Measurements from ENCODE around the gene SPOCK3.

Gene SPOCK3

DNA sequence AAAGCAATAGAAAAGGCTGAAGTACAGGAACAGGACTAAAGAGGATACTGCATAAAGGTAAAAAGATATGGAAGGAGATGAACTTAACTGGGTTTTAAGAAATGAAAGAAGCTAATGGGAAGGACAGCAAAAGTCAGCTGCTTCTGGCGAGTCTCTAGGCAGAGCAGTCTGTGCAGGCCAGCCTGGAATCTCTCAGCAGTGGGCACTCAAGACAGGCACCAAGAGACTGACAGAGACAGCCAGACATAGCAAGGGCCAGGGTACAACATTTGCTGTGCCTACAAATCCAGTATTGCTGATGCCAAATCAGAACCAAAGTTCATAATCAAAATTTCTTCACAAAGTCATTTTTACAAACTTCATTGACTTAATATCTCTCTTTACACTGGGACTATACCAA is 62.4 kb downstream of the SPOCK3 start:
- DNase-seq, result no peak

DNA sequence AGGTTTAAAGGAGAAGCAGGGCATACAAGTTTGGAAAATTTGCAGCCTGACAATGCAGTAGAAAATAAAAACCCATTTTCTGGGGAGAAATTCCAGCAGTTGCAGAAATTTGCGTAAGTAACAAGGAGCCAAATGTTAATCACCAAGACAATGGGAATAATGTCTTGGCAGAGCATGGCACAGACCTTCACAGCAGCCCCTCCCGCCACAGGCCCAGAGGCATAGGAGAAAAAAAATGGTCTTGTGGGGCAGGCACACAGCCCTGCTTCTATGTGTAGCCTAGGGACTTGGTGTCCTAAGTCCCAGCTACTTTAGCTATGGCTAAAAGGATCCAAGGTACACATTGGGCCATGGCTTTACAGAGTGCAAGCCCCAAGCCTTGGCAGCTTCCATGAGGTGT is 65.7 kb downstream of the SPOCK3 start:
- DNase-seq, result no peak

DNA sequence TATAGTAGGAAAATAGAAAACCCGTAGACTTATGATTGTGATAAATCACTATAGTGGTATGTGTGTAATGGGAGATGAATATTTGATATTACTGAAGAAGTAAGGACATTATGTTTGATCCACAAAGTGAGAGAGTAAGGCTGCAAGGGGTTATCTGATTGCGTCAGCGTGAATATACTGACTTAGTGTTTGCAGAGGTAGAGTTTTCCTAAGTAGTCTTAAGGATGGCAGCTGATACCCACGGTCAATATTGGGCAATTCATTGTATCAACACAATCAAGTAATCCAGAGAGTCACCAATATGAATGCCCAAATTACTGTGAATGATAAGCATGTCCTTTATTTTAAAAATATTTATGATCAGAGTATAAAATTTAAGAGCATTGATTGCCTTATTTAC is 83.7 kb downstream of the SPOCK3 start:
- no peak for DNase-seq

DNA sequence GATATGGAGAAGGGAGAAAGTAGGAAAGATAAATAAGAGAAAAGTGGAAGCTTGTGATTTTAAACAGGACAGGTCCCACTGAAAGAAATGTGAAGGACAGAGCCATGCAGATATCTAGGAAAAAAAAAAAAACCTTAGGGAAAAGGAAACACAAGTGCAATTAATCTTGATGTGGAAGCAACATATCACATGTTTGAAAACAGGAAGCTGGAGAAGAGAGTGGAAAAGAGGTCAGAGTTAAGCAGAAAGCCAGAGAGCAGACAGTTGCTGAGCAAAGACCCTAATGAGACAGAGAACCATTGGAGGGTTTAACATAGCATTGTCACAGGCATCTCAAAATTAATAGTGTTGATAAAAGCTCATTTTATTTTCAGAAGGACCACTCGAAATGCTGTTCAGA is 89.7 kb downstream of the SPOCK3 start:
- DNase-seq, result no peak

DNA sequence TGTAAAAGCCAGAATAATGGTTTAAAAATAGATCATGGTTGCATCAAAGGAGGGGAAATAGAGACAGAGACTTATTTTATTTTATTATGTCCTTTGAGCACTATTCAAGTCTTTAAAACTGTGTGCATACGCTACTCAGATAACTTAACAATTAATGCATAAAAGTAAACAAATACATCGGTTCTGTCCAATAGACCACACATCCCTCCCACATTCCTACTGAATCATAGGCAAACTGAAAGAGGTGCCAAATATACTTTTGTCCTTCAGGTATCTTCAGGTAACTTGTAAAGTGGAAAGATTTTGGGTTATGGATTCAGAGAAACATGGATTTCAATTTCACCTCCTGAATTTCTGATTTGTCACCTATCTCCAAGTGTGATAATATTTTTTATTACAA is 91.3 kb downstream of the SPOCK3 start:
- no peak for DNase-seq

DNA sequence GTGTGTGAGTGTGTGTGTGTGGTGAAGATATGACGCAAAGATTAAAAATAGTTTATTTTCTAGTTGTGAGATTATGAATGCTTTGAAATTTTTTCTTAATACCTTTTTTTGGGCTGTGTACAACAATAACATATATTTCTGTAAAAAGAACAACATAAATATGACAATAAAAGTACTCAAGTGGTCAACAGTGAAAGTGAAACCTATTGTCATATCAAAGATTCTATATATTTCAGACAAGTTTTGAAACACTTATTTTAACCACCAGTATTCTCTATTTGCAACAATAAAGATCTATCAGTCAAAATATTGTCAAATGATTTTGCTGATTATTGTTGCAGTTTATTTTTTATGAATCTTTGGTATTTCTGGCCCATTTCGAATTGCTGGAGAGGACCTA is 98.0 kb downstream of the SPOCK3 start:
- no peak for DNase-seq

DNA sequence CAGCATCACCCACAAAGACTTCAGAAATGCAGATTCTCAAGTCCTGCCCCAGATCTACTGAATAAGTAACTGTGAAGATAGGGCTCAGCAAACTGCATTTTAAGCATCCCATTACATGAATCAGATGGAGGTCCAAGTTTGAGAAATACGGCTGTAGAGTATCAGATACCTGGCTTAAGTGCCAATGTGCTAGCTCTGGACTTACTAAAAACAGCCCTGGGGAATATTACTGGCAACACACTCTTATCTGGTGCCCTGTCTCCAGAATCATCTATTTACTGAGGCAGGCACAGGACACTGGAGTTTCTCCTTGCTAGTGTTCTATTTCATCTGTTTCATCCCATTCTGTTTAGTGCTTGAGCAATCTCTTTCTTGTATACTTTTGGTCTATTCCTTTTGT is 105.1 kb downstream of the SPOCK3 start:
- no peak for DNase-seq

DNA sequence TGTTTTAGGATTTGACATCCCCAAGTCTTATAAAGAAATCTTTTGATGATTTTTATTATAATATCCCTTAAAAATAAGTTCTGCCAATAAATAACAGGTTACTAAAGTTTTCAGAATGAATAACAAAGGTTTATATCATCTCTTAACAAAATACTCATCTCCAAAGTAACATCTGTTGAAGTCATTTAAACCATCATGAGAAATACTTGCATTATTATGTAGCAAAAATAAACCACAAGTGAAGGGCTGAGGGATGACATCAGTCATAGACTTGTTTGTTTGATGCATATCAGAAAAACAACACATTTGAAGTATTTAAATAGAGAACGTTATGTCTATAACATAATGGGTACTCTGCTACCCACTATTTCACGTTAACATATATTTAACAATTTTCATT is 114.9 kb downstream of the SPOCK3 start:
- DNase-seq, result no peak

DNA sequence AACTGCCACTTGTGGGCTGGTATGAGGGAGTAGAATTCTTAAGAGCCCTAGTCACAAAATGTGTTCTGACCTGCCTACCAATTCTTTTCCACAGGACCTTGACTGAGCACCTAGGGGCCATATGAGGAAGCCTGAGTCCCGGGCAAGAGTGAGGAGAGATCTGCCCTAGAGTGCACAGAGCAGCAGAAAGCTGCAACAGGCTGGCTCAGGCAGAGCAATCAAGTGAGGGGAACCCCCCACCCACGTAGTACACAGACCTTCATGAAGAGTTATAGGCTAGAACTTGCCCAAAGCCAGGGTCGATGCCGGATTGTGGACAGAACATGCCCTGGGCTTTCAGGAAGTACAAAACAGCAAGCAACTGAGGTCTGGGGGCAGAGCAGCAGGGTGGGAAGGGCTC is 117.0 kb downstream of the SPOCK3 start:
- no peak for DNase-seq

DNA sequence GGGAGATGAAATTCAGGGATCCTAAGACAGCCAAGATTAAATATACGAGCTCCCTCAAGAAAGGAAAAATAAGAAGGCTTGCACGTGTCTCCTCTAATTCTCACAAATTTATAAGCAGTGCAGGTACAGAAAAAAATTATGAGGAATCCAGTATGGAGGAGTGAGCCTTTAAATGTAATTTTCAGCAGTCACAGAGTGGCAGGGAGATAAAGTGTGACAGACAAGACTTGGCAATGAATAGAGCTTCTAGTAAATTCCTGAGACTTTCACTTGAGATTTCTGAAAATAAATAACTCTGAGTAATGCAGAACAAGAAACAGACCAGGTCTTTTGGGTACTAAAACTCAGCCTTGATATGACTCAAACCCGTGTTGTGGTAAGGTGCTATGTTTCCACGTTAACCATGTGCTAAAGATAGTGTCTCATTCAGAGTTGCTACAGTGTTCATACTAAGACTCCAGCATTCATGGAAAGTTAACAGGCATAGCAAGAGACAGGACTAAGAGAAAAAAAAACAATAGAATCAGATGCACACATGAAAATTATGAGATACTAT is 119.8 kb downstream of the SPOCK3 start:
- DNase-seq, result no peak

DNA sequence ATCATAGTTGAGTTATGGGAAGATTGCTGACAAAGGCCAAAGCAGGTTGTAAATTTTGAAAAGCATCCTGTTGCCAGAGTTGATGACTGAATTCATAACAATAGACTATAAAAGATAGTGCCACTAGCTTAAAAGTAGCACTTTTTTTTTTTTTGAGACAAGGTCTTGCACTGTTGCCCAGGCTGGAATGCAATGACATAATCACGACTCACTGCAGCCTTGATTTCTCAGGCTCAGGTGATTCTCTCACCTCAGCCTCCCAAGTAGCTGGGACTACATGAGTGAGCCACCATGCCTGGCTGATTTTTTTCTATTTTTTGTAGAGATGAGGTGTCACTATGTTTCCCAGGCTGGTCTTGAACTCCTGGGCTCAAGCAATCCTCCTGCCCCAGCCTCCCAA is 122.7 kb downstream of the SPOCK3 start:
- no peak for DNase-seq

DNA sequence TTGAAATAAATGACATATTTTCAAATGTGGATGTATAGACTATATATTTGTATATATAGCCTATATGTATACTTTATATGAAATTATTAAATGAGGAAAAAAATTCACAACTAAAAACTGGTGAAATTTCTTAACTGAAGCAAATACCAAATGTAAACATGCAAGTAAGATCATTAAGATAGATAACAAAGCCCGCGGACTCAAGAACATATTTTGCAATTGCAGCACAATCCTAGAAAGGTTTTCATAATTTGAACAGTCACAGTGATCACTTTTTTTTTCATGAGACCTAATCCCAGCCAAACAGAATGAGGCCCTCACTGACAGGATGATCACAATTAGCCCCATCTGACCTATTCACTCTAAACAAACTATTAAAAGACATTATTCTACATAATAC is 123.2 kb downstream of the SPOCK3 start:
- DNase-seq, result no peak

DNA sequence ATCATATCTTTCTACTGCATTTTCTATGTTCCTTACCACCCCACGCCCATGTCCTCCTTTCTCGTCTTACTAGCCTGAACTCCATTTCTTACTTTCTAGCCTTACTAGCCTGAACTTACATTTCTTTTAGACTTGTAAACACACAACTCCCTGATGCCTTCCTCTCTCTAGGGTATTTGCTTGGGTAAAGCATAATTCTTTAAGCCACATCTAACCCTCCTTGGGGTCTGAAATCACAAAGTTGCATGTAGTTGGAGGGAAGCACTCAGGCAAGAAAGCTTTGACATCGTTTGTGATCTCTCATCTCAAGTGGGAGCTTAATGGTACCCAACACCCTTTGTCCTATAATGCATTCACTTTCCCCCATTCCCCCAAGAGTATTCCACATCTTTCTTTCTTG is 124.4 kb downstream of the SPOCK3 start:
- DNase-seq, result no peak

DNA sequence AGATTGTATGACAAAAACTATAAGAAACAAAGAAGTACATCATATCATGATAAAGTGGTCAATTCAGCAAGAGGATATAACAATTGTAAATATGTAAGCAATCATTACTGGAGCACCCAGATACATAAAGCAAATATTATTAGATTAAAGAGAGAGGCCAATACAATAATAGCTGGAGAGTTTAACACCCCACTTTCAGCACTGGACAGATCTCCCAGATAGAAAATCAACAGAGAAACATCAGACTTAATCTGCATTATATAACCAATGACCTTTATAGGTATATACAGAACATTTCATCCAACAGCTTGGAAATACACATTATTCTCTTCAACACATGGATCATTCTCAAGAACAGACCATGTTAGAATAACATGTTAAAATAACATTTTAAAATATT is 128.4 kb downstream of the SPOCK3 start:
- no peak for DNase-seq

DNA sequence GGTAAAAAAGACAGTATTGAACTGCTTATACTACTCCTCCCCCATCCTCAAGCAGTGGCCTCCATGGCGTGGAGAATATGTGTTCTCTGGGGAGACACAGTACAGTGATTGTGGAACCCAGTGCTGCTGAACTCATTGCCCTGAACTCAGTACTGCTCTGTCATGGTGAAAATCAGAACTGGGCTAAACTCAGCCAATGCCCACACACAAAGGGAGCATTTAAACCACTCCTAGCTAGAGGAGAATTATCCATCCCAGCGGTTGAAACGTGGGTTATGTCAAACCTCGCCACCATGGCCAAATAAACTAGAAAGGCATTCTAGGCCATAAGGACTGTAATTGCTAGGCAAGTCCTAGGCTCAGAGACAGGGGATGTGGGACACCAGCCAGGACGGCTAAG is 131.8 kb downstream of the SPOCK3 start:
- no peak for DNase-seq

DNA sequence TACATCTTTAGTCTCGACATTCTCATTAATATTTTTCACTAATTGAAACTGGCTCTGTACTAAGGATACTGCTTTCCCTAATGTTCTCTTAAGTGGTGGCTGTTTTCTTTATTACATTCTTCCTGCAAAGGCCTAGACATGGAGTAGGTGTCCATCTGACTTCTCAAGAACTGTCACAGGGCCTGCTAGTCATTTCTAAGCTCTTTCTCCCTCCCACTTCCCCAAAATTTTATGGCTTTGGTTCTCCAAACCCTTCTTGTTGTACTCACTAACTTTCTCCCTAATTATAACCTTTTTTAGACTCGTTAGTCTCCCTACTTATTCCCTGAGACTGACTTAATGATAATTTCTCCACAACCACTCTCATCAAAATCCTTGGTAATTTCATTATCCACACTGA is 133.3 kb downstream of the SPOCK3 start:
- DNase-seq, result no peak

DNA sequence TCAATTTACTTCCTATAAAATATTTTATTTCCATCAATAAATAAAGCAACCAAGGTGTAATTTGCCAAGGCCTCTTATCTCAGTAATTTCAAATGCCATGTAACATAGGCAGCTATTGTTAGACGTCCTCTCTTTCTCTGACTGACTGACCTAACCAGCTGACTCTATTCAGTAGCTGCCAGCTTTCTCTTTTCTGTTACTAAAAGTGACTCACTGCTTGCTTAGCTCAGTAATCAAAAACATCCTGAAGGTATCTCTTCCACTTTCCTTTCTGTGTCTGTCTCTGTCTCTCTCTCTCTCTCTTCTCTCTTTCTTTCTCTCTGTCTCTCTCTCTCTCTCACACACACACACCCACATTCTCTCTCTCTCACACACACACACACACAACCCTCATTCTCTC is 134.2 kb downstream of the SPOCK3 start:
- DNase-seq, result no peak

DNA sequence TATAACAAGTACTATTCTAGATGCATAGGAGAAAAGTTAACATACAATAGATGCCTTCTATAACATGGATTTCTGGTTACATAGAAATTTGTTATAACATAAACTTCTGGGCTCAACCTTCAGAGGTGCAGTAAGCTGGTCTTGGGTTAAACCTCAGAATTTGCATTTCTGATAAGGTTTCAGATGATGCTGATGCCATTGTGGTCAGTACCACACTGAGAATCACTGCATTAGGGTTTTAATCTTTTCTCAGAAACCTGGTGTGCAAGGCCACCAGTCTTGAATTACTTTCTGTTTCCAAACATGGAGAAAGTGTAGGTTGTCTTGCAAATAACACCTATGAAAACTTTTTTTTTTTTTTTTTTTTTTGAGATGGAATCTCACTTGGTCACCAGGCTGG is 146.2 kb downstream of the SPOCK3 start:
- DNase-seq, result no peak

DNA sequence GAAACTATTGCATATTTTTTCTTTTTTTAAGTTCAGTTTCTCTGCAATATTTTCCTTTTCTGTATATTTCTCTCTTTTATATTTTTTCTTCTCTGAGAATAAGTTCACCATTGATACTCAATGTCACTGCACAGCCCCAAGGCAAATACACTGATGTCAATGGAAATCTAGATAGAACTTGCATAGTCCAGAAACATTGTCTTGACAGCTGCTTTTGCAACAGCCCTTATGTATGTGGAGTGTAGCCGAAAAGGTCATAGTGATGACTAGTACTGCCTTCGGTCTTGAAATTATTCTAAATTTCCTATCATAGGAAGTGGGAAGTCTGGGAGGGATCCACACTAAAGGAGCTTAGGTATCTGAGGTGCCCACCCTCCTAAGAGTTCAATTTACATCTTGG is 150.0 kb downstream of the SPOCK3 start:
- DNase-seq, result no peak

DNA sequence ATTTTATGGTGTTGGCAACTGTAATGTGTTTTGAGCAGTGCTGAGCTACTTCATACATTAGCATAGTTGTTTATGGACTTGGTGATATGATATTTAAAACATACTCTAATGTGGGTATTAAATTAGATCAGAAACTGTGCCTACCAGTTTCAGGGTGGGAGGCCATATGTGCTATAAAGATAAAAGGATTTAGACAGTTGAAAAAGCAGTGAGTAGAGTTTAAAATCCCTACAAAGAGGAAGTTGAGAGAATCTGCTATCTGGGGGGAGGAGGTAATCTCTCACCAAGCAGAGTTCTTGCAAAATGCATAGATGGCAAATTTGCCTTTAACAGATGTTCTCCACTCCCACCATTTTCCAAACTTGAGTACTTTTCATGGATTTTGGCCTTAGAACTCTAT is 154.5 kb downstream of the SPOCK3 start:
- no peak for DNase-seq

DNA sequence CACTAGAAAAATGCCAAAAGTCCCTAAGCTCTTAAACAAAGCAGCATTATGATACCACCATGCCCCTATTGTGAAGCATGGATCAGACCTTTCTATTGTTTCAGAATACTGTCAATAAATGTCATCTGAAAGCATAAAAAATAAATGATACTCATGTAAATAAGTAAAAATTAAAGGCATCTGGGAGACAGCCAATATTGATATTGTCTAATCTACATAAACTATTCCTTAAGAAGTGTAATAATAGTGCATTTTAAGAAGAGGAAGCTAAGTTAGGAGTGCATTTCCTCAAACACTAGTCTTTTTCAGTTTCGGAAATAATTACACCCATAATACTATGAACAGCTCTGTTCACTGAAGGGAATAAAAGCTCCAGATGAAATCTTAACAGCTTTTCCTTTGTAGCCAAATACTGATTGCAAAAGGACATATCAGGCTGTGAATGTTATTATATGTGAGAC is 181.6 kb downstream of the SPOCK3 start:
- no peak for DNase-seq

DNA sequence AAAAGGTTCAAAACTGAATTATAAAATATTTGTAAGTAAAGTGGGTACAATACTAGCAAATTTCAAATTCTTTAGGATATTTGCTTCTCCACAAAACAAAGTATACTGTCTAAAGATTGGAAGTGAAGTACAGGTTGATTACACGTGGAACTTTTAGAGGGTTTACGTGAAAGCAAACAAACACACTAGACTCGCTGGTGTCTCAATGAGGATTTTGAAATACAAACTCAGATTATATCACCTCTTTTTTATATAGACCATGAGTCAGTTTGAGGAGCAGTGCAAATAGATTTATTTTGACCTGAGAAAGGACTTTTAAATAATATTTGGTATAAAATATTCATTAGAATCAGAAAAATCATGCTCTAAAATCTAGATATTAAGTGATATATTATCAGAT is 185.0 kb downstream of the SPOCK3 start:
- DNase-seq, result no peak

DNA sequence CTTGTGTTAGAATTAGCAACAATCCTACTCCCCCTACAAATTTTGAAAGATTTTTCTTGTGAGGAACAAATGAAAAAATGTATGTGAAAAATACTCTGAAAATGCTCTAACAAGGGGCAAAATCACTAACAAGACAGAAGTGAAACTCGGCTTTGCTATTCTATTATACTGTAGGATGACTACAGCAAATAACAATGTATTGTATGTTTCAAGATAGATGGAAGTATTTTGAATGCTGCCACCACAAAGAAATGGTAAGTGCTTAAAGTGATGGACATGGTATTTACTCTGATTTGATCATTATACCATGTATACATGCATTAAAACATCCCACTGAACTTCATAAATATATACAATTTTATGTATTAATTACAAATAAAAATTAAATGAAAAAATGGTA is 192.8 kb downstream of the SPOCK3 start:
- DNase-seq, result no peak

DNA sequence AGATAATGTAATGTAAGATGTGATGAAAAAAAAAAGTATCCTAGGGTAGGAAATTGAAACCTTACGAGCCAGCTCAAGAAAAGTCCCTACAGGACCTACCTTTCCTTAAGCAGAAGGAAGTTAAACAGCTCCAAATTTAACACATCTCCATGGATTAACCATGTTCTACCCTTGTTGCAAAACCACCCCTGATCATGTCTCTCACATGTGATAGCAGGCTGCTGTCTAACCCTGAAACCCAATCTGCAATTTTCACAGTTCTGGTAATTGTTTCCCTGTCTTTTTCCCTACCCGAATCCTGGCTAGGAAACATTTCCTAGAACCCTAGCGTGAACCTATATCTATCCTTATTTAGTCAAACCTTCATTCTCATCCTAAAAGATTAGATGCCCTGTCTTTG is 198.9 kb downstream of the SPOCK3 start:
- no peak for DNase-seq

DNA sequence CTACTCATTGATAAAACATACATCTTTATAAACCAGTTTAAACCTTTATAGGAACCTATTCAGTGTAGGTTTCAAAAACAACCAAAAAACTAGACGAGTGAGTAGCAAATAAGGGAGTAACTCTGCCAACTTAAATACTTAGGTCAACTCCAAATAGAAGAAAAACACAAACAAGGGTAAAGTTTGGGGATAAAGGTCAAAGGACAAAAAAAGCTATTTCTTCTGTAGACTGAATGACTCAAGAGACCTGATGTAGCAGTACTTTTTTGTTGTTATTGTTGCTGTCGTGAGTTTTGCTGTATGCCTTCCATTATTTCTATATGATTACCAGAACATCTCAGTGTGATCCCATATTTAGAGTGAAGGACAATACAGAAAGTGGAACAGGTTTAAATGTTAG is 199.3 kb downstream of the SPOCK3 start:
- no peak for DNase-seq

DNA sequence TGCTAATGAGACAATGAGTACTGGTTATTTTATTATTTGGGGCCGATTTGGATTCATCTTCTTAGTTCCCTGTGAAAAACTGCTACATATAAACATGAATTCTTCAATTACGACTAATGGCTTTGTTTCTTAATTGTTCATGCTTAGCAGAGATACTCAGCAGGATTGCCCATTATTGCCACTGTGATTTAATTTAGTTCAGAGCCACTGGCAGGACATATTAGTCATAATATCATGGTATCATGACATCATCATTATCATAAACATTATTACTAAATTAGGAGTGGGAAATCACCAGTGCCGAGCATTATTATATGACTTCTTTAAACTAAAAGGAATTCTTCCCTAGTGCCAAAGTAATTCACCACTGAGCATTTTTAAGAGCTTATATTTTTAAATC is 201.4 kb downstream of the SPOCK3 start:
- no peak for DNase-seq

Data from activated CD4-positive, alpha-beta T cell treated with anti-CD3 and anti-CD28 coated beads, Interleukin-2, amount 50 U/mL, for 1 hour (primary cell).